ENCODE measurements around the gene MYLK2. TPM values are rescaled to one million over a fixed set of nuclear protein-coding genes. Genes with fewer than 3 reads are reported as not detected.
"Not testable (repeated sequence)": the region's sequence is repeated elsewhere in the genome, so short reads cannot be mapped to it uniquely, and the experiment has no call there.

MYLK2 gene
- total RNA-seq, 2 experiments from 2014 or later = 0.21 to 0.36 TPM

- no peaks in the 10 kb centered on the region for H3K9me3 Mint-ChIP-seq
- H3K27me3 Mint-ChIP-seq = no peaks in the 10 kb centered on the region
- DNase-seq = no peak
- no peak overlapping the region for H3K4me3 Mint-ChIP-seq
- no peaks in the 10 kb centered on the region for H3K36me3 Mint-ChIP-seq
- H3K4me1 Mint-ChIP-seq = peaks cover 3% of the 10 kb centered on the region
- no peak overlapping the region for H3K27ac Mint-ChIP-seq
Observed at GRCh38 chr20:31824554-31825313, 5.6 kb downstream of the MYLK2 start.

- H3K4me1 Mint-ChIP-seq = peaks cover 3% of the 10 kb centered on the region
- H3K36me3 Mint-ChIP-seq = no peaks in the 10 kb centered on the region
- H3K9me3 Mint-ChIP-seq = no peaks in the 10 kb centered on the region
- no peak for DNase-seq
- H3K4me3 Mint-ChIP-seq = no peak overlapping the region
- H3K27me3 Mint-ChIP-seq = no peaks in the 10 kb centered on the region
- no peak overlapping the region for H3K27ac Mint-ChIP-seq
Observed at GRCh38 chr20:31826074-31826473, 6.9 kb downstream of the MYLK2 start.

GRCh38 chr20:31827059-31827458, 7.9 kb downstream of the MYLK2 start:
- Mint-ChIP-seq H3K9me3 (no peaks in the 10 kb centered on the region), H3K4me3 (no peak overlapping the region), H3K36me3 (no peaks in the 10 kb centered on the region), H3K4me1 (peaks cover 3% of the 10 kb centered on the region), H3K27ac (no peak overlapping the region), H3K27me3 (no peaks in the 10 kb centered on the region)
- DNase-seq = no peak

GRCh38 chr20:31828016-31828415, 8.9 kb downstream of the MYLK2 start:
- not testable (repeated sequence) for H3K27me3 Mint-ChIP-seq, H3K27ac Mint-ChIP-seq, H3K9me3 Mint-ChIP-seq, DNase-seq, H3K36me3 Mint-ChIP-seq, H3K4me1 Mint-ChIP-seq, H3K4me3 Mint-ChIP-seq

- Mint-ChIP-seq H3K4me3 (no peak overlapping the region), H3K9me3 (no peaks in the 10 kb centered on the region), H3K27me3 (no peaks in the 10 kb centered on the region), H3K27ac (no peak overlapping the region), H3K4me1 (no peaks in the 10 kb centered on the region), H3K36me3 (no peaks in the 10 kb centered on the region)
- no peak for DNase-seq
Observed at GRCh38 chr20:31829731-31830130, 10.6 kb downstream of the MYLK2 start.

- H3K9me3 Mint-ChIP-seq = no peaks in the 10 kb centered on the region
Observed at GRCh38 chr20:31830406-31830981, 11.3 kb downstream of the MYLK2 start.

GRCh38 chr20:31831211-31831610, 12.1 kb downstream of the MYLK2 start:
- H3K9me3 Mint-ChIP-seq = no peaks in the 10 kb centered on the region
- no peak overlapping the region for H3K4me3 Mint-ChIP-seq
- DNase-seq = no peak
- H3K27ac Mint-ChIP-seq = no peak overlapping the region
- H3K4me1 Mint-ChIP-seq = peaks cover 5% of the 10 kb centered on the region
- H3K27me3 Mint-ChIP-seq = no peaks in the 10 kb centered on the region
- H3K36me3 Mint-ChIP-seq = no peaks in the 10 kb centered on the region

More at GRCh38 chr20:31830406-31830981, 11.3 kb downstream of the MYLK2 start:
- no peak for DNase-seq
- no peaks in the 10 kb centered on the region for H3K27me3 Mint-ChIP-seq
- no peak overlapping the region for H3K4me3 Mint-ChIP-seq
- H3K36me3 Mint-ChIP-seq = no peaks in the 10 kb centered on the region
- H3K27ac Mint-ChIP-seq = no peak overlapping the region
- no peaks in the 10 kb centered on the region for H3K4me1 Mint-ChIP-seq

GRCh38 chr20:31831771-31832306, 12.7 kb downstream of the MYLK2 start:
- H3K27ac Mint-ChIP-seq = no peak overlapping the region
- no peaks in the 10 kb centered on the region for H3K36me3 Mint-ChIP-seq
- H3K4me3 Mint-ChIP-seq = no peak overlapping the region
- H3K9me3 Mint-ChIP-seq = no peaks in the 10 kb centered on the region
- H3K27me3 Mint-ChIP-seq = no peaks in the 10 kb centered on the region
- H3K4me1 Mint-ChIP-seq = peaks cover 8% of the 10 kb centered on the region
- no peak for DNase-seq

GRCh38 chr20:31833130-31833930, 14.2 kb downstream of the MYLK2 start:
- H3K27ac Mint-ChIP-seq = no peak overlapping the region
- H3K9me3 Mint-ChIP-seq = no peaks in the 10 kb centered on the region
- peak; percentile 55 for DNase-seq
- no peaks in the 10 kb centered on the region for H3K27me3 Mint-ChIP-seq
- H3K36me3 Mint-ChIP-seq = no peaks in the 10 kb centered on the region
- peaks cover 8% of the 10 kb centered on the region for H3K4me1 Mint-ChIP-seq
- no peak overlapping the region for H3K4me3 Mint-ChIP-seq

- no peak for DNase-seq
- Mint-ChIP-seq H3K4me3 (no peak overlapping the region), H3K36me3 (no peaks in the 10 kb centered on the region), H3K9me3 (no peaks in the 10 kb centered on the region), H3K27me3 (no peaks in the 10 kb centered on the region), H3K4me1 (peaks cover 8% of the 10 kb centered on the region), H3K27ac (no peak overlapping the region)
Observed at GRCh38 chr20:31833931-31834521, 14.9 kb downstream of the MYLK2 start.

GRCh38 chr20:31835554-31835953, 16.4 kb downstream of the MYLK2 start:
- H3K27me3 Mint-ChIP-seq = no peaks in the 10 kb centered on the region
- H3K9me3 Mint-ChIP-seq = no peaks in the 10 kb centered on the region
- no peaks in the 10 kb centered on the region for H3K36me3 Mint-ChIP-seq
- H3K27ac Mint-ChIP-seq = no peak overlapping the region
- peaks cover 8% of the 10 kb centered on the region for H3K4me1 Mint-ChIP-seq
- DNase-seq = no peak
- no peak overlapping the region for H3K4me3 Mint-ChIP-seq

GRCh38 chr20:31835977-31836852, 17.1 kb downstream of the MYLK2 start:
- DNase-seq = peak; percentile 24
- Mint-ChIP-seq H3K4me3 (no peak overlapping the region), H3K27me3 (no peaks in the 10 kb centered on the region), H3K4me1 (peaks cover 8% of the 10 kb centered on the region), H3K36me3 (no peaks in the 10 kb centered on the region), H3K27ac (no peak overlapping the region), H3K9me3 (no peaks in the 10 kb centered on the region)

GRCh38 chr20:31836853-31837608, 17.9 kb downstream of the MYLK2 start:
- no peaks in the 10 kb centered on the region for H3K9me3 Mint-ChIP-seq
- H3K4me3 Mint-ChIP-seq = no peak overlapping the region
- no peak overlapping the region for H3K27ac Mint-ChIP-seq
- H3K27me3 Mint-ChIP-seq = no peaks in the 10 kb centered on the region
- DNase-seq = no peak
- H3K4me1 Mint-ChIP-seq = peaks cover 8% of the 10 kb centered on the region
- no peaks in the 10 kb centered on the region for H3K36me3 Mint-ChIP-seq
